ENCODE results near the gene CHMP1B.

GRCh38 chr18:11807233-11807632 is 44.0 kb upstream of the CHMP1B start:
- TF ChIP-seq CTCF (conservative IDR thresholded peaks at IDR 0.05; ENCODE audit: low read length) = no peak
- no peak for TF ChIP-seq EZH2phosphoT487 (IDR thresholded peaks at IDR 0.05; ENCODE audit: borderline replicate concordance)
